SU-DHL-6 (cell line): ENCODE measurements around the gene HECTD4.

Experiments used
- CTCF ChIP-seq: fragments of 200-600 bp; sonication (generic); IDR thresholded peaks from one replicate; pipeline ENCODE4 v1.5.1; 2017; ENCODE audit warnings: antibody characterized with exemption, mild to moderate bottlenecking, low read length, moderate library complexity; ENCODE audit not compliant: insufficient read depth, poor library complexity, severe bottlenecking
- EZH2phosphoT487 ChIP-seq: fragments of 200-600 bp; sonication (generic), shearing (Covaris generic); conservative IDR thresholded peaks from 2 replicates; pipeline ENCODE4 v1.6.1; 2018; ENCODE audit warnings: mild to moderate bottlenecking, antibody characterized with exemption, low read length, moderate library complexity, mixed read lengths

GRCh38 chr12:112370868-112371510 is 11.2 kb downstream of the HECTD4 start:
- TF ChIP-seq CTCF (no peak), EZH2phosphoT487 (no peak)
